ENCODE results near the gene L3MBTL1.
A peak's percentile ranks its signal among the peaks of the same experiment; 100 is the strongest.
"Not testable (repeated sequence)": the region's sequence is repeated elsewhere in the genome, so short reads cannot be mapped to it uniquely, and the experiment has no call there.

L3MBTL1 gene

DNA sequence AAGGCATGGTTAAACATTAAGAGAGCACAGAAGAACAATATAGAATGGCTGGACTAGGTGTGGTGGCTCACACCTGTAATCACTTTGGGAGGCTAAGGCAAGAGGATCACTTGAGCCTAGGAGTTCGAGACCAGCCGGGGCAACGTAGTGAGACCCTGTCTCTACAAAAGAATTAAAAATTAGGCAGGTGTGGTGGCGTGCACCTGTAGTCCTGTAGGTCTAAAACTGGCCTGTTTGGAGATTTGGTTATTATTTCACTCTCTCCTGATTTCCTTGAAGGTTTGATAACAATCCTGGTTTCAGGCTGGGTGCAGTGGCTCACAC, 34.2 kb upstream of the L3MBTL1 start:
- no peak for DNase-seq (ENCODE audit: low read depth)
- H3K4me3 ChIP-seq (ENCODE audit: low read depth, low read length), result no peak overlapping the region
- TF ChIP-seq, protein P1, sequence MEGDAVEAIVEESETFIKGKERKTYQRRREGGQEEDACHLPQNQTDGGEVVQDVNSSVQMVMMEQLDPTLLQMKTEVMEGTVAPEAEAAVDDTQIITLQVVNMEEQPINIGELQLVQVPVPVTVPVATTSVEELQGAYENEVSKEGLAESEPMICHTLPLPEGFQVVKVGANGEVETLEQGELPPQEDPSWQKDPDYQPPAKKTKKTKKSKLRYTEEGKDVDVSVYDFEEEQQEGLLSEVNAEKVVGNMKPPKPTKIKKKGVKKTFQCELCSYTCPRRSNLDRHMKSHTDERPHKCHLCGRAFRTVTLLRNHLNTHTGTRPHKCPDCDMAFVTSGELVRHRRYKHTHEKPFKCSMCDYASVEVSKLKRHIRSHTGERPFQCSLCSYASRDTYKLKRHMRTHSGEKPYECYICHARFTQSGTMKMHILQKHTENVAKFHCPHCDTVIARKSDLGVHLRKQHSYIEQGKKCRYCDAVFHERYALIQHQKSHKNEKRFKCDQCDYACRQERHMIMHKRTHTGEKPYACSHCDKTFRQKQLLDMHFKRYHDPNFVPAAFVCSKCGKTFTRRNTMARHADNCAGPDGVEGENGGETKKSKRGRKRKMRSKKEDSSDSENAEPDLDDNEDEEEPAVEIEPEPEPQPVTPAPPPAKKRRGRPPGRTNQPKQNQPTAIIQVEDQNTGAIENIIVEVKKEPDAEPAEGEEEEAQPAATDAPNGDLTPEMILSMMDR (IDR thresholded peaks at IDR 0.05; ENCODE audit: low read depth, low read length, missing control alignments), result no peak

DNA sequence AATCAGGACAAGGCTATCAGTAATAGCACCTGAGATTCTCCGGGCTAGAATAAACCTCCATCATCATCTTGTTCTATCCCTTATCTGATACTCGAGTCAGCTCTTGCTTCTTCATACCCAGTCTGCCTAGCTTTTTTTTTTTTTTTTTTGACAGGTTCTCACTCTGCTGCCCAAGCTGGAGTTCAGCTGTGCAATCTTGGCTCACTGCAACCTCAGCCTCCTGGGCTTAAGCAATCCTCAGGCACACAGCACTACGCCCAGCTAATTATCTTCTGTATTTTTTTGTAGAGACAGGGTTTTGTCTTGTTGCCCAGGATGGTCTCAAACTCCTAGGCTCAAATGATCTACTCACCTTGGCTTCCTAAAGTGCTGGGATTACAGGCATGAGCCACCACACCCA, 30.3 kb upstream of the L3MBTL1 start:
- no peak for DNase-seq (ENCODE audit: low read depth)
- TF ChIP-seq, protein P1 (IDR thresholded peaks at IDR 0.05; ENCODE audit: low read depth, low read length, missing control alignments), result no peak
- no peak overlapping the region for H3K4me3 ChIP-seq (ENCODE audit: low read depth, low read length)

DNA sequence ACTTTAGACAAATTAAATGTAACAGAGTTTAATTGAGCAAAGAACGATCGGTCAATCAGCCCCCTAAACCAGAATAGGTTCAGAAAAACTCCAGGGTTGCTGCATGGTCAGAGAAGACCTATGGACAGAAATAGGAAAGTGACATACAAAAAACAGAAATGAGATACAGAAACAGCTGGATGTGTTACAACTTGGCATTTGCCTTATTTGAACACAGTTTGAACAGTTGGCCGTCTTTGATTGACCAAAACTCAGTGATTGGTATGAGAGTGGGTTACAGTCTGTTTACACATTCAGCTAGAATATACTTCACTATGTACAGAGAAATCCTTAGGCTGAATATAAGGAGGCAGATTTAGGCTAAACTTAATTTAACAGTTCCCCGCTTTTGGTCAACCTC, 29.9 kb upstream of the L3MBTL1 start:
- TF ChIP-seq, protein P1 (IDR thresholded peaks at IDR 0.05; ENCODE audit: low read depth, low read length, missing control alignments), result no peak
- no peak overlapping the region for H3K4me3 ChIP-seq (ENCODE audit: low read depth, low read length)
- no peak for DNase-seq (ENCODE audit: low read depth)

DNA sequence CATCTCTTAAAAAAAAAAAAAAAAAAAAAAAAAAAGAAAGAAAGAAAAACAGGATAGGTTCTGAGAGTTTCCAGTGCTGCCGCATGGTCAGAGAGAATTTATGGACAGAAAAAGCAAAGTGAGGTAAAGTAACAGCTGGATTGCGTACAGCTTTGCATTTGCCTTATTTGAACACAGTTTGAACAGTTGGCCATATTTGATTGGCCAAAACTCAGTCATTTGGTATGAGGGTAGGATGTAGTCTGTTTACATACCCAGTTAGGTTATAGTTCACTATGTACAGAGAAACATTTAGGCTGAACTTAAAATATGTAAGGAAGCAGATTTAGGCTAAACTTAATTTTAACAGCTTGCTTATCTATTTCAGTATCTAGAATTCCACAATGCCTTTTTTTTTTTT, 17.5 kb upstream of the L3MBTL1 start:
- TF ChIP-seq, protein P1 (IDR thresholded peaks at IDR 0.05; ENCODE audit: low read depth, low read length, missing control alignments), result no peak
- no peak overlapping the region for H3K4me3 ChIP-seq (ENCODE audit: low read depth, low read length)
- DNase-seq (ENCODE audit: low read depth), result no peak

DNA sequence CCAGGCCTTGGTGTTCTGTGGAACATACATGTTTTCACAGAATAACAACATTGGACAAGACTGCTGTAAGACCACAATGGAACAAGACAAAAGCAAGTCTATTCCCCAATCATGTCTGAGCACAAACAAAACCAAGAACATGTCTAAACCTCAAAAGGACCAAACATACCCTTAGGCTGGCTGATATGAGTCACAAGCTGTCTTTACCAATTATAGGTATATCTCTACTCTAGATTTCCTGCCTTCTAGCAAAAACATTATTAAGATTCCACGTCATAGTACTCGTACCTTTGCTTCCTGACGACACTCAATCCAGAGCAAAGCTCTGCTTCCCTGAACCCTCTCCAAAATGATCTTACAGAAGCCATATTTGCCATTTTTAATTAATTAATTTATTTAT, 15.4 kb upstream of the L3MBTL1 start:
- DNase-seq (ENCODE audit: low read depth), result peak; percentile 49
- H3K4me3 ChIP-seq (ENCODE audit: low read depth, low read length), result no peak overlapping the region
- TF ChIP-seq, protein P1 (IDR thresholded peaks at IDR 0.05; ENCODE audit: low read depth, low read length, missing control alignments), result no peak

DNA sequence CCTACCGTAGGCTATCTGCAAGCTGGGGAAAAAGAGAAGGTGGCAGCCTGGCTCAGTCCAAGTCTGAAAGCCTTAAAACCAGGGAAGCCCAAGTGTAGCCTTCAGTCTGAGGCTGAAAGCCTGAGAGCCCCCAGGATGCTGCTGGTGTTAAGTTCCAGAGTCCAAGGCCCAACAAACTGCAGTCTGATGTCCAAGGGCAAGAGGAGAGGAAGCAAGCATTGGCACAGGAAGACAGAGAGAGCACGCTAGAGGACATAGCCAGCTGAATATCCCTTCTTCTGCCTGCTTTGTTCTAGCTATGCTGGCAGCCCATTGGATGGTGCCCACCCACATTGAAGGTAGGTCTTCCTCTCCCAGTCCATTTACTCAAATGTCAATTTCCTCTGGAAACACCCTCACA, 12.1 kb upstream of the L3MBTL1 start:
- TF ChIP-seq, protein P1 (IDR thresholded peaks at IDR 0.05; ENCODE audit: low read depth, low read length, missing control alignments), result no peak
- DNase-seq (ENCODE audit: low read depth), result no peak
- H3K4me3 ChIP-seq (ENCODE audit: low read depth, low read length), result no peak overlapping the region

DNA sequence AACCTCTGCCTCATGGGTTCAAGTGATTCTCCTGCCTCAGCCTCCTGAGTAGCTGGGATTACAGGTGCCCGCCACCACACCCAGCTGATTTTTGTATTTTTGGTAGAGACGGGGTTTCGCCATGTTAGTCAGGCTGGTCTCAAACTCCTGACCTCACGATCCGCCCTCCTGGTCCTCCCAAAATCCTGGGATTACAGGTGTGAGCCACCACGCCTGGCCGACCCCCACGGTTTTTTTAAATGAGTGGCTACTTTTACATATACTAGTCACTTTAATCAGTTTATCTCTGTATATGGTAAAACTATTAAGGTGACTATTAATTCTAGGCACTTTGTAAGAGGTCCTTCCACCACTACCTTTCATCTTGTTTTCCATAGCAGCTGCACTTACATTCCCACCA, 5.5 kb upstream of the L3MBTL1 start:
- DNase-seq (ENCODE audit: low read depth); H3K4me3 ChIP-seq (ENCODE audit: low read depth, low read length): not testable (repeated sequence)

DNA sequence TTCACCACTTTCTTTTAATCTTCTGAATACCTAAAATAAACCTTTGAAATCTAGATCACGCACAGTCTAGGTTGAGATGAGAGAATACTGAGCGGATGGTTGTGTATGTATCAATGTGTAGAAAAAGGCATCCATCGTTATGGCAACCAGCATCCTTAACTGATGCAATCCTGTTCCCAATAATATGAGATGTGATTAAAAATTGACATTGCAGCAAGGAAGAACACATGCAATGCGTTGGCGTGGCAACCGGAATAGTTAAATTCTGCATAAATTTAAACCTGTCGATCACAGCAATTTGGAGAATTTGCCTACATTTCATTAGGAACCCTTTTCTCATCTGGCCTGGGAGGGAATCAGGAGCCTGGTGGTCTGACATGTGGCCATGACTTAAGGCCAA, 1.3 kb upstream of the L3MBTL1 start:
- TF ChIP-seq, protein P1 (IDR thresholded peaks at IDR 0.05; ENCODE audit: low read depth, low read length, missing control alignments), result no peak
- DNase-seq (ENCODE audit: low read depth), result no peak
- H3K4me3 ChIP-seq (ENCODE audit: low read depth, low read length), result no peak overlapping the region

Measured in GM12864 (cell line).